Gastrocnemius medialis (tissue), 4 donors: Measurements from ENCODE around the gene ALG11.
"Not testable (repeated sequence)": the region's sequence is repeated elsewhere in the genome, so short reads cannot be mapped to it uniquely, and the experiment has no call there.

ENCODE experiments used
- POLR2A ChIP-seq, 2 donors: fragments of 450-650 bp; IDR thresholded peaks; one replicate each; pipeline ENCODE4 v1.6.1; 2017; ENCODE audit warnings: antibody characterized with exemption in 2 of 2, mild to moderate bottlenecking in 2 of 2, moderate library complexity in 2 of 2
- TF ChIP-seq, protein P1 (sequence below), 5 experiments: fragments of 450-650 bp in 3 of 5; fragments of 200-600 bp in 2 of 5; sonication (generic) in 2 of 5; IDR thresholded peaks in 4 of 5; conservative IDR thresholded peaks in 1 of 5; 1 replicate in 4 of 5; 2 replicates in 1 of 5; pipeline ENCODE4 v1.5.1; 2016 to 2019; ENCODE audit warnings: antibody characterized with exemption in 5 of 5, mild to moderate bottlenecking in 3 of 5, moderate library complexity in 3 of 5

DNA sequence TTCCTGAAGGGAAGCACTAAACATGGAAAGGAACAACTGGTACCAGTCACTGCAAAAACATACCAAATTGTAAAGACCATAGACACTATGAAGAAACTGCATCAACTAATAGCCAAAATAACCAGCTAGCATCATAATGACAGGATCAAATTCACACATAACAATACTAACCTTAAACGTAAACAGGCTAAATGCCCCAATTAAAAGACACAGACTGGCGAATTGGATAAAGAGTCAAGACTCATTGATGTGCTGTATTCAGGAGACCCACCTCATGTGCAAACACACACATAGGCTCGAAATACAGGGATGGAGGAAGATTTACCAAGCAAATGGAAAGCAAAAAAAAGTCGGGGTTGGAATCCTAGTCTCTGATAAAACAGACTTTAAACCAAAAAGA lies 27.3 kb upstream of the ALG11 start:
- TF ChIP-seq, protein P1, sequence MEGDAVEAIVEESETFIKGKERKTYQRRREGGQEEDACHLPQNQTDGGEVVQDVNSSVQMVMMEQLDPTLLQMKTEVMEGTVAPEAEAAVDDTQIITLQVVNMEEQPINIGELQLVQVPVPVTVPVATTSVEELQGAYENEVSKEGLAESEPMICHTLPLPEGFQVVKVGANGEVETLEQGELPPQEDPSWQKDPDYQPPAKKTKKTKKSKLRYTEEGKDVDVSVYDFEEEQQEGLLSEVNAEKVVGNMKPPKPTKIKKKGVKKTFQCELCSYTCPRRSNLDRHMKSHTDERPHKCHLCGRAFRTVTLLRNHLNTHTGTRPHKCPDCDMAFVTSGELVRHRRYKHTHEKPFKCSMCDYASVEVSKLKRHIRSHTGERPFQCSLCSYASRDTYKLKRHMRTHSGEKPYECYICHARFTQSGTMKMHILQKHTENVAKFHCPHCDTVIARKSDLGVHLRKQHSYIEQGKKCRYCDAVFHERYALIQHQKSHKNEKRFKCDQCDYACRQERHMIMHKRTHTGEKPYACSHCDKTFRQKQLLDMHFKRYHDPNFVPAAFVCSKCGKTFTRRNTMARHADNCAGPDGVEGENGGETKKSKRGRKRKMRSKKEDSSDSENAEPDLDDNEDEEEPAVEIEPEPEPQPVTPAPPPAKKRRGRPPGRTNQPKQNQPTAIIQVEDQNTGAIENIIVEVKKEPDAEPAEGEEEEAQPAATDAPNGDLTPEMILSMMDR (IDR thresholded peaks at IDR 0.05 in 4 of 5, conservative IDR thresholded peaks at IDR 0.05 in 1 of 5): not testable (repeated sequence)
- not testable (repeated sequence) for TF ChIP-seq POLR2A (IDR thresholded peaks at IDR 0.05)
